Measurements from ENCODE around the gene PKDCC.
A peak's percentile ranks its signal among the peaks of the same experiment; 100 is the strongest.

Gene PKDCC

GRCh38 chr2:42087137-42087856, 39.5 kb downstream of the PKDCC start:
- DNase-seq (no peak), ATAC-seq (no peak)

GRCh38 chr2:42087857-42088195, 40.0 kb downstream of the PKDCC start:
- no peak for DNase-seq

GRCh38 chr2:42089340-42089925, 41.6 kb downstream of the PKDCC start:
- peak; percentile 94 for ATAC-seq
- DNase-seq, result peak; percentile 86

More at GRCh38 chr2:42087857-42088195, 40.0 kb downstream of the PKDCC start:
- ATAC-seq, result no peak

GRCh38 chr2:42090216-42090615, 42.4 kb downstream of the PKDCC start:
- ATAC-seq (no peak), DNase-seq (no peak)

- DNase-seq (no peak), ATAC-seq (no peak)
These were observed 43.9 kb downstream of the PKDCC start for GRCh38 chr2:42091671-42092070.

GRCh38 chr2:42092084-42092996, 44.5 kb downstream of the PKDCC start:
- ATAC-seq (no peak), DNase-seq (no peak)

GRCh38 chr2:42094114-42094513, 46.3 kb downstream of the PKDCC start:
- ATAC-seq, result no peak
- no peak for DNase-seq

GRCh38 chr2:42095923-42096408, 48.1 kb downstream of the PKDCC start:
- ATAC-seq, result peak; percentile 40
- DNase-seq, result peak; percentile 74

GRCh38 chr2:42096869-42097591, 49.2 kb downstream of the PKDCC start:
- no peak for DNase-seq
- no peak for ATAC-seq

GRCh38 chr2:42098571-42099437, 51.0 kb downstream of the PKDCC start:
- ATAC-seq, result no peak
- DNase-seq, result no peak

GRCh38 chr2:42099438-42100173, 51.8 kb downstream of the PKDCC start:
- DNase-seq, result no peak
- ATAC-seq, result no peak

GRCh38 chr2:42100683-42101205, 52.9 kb downstream of the PKDCC start:
- no peak for ATAC-seq
- no peak for DNase-seq

GRCh38 chr2:42101206-42102023, 53.6 kb downstream of the PKDCC start:
- peak; percentile 16 for ATAC-seq
- DNase-seq, result peak; percentile 64

- DNase-seq (peak; percentile 87), ATAC-seq (peak; percentile 64)
These were observed 54.3 kb downstream of the PKDCC start for GRCh38 chr2:42102024-42102590.

- DNase-seq, result peak; percentile 54
- no peak for ATAC-seq
These were observed 55.0 kb downstream of the PKDCC start for GRCh38 chr2:42102591-42103450.

GRCh38 chr2:42103829-42104228, 56.0 kb downstream of the PKDCC start:
- ATAC-seq (no peak), DNase-seq (no peak)

- no peak for DNase-seq
These were observed 56.8 kb downstream of the PKDCC start for GRCh38 chr2:42104621-42105020.

More at GRCh38 chr2:42104621-42105020, 56.8 kb downstream of the PKDCC start:
- no peak for ATAC-seq

Measured in stimulated activated naive CD8-positive, alpha-beta T cell treated with anti-CD3 and anti-CD28 coated beads, Interleukin-15, Interleukin-2, amounts not matched to agents 100 U/mL and 50 U/mL, for 24 hours (primary cell).